Measurements from ENCODE around the gene MCC. TPM values are rescaled to one million over a fixed set of nuclear protein-coding genes. Genes with fewer than 3 reads are reported as not detected.

The MCC gene
- total RNA-seq, 6 donors from 2014 or later: 12.1 to 67.1 (median 21.3) TPM

DNA sequence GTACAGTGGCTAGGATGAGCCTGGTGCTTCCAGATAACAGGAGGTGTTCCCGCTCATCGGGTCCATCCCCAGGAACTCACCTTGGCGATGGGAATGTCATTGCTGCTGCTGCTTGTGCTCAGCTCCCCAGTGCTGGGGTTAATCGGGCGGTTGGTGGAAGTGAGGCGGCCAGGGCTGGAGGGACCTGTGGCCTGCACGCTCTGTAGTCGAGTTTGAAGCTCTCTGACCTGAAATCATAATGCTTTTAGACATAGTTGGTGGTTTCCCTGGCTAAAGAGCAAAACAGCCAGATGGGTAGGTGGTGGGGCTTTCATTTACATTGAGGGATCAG lies 403.2 kb downstream of the MCC start:
- Histone ChIP-seq H3K4me1 (no peaks in the 10 kb centered on the region), H3K27ac (no peak overlapping the region), H3K9me3 (no peaks in the 10 kb centered on the region), H3K27me3 (no peaks in the 10 kb centered on the region), H3K4me3 (no peak overlapping the region), H3K36me3 (peaks cover 0 to 22% (median 2%) of the 10 kb centered on the region in 4 donors)
- 92 to 94% methylated on average over 7 to 8 of the region's 8 CpGs for WGBS, 2 donors
- ATAC-seq (ENCODE audit: low FRiP score in 2 of 2) (no peak), DNase-seq (peak in 1 of 2 donors; percentile 30)
- TF ChIP-seq EP300 (IDR thresholded peaks at IDR 0.05): no peak
- TF ChIP-seq CTCF (IDR thresholded peaks at IDR 0.05): no peak
- no peak for TF ChIP-seq POLR2AphosphoS5 (IDR thresholded peaks at IDR 0.05)
- TF ChIP-seq POLR2A (IDR thresholded peaks at IDR 0.05): no peak

GRCh38 chr5:113084402-113085083 lies 403.7 kb downstream of the MCC start:
- peak in 1 of 2 donors; percentile 16 for ATAC-seq (ENCODE audit: low FRiP score in 2 of 2)
- Histone ChIP-seq H3K27me3 (no peaks in the 10 kb centered on the region), H3K36me3 (peaks cover 0 to 22% (median 2%) of the 10 kb centered on the region in 4 donors), H3K9me3 (no peaks in the 10 kb centered on the region), H3K27ac (no peak overlapping the region), H3K4me1 (no peaks in the 10 kb centered on the region), H3K4me3 (no peak overlapping the region)
- WGBS, 2 donors: 0 to 48% methylated on average over 1 to 3 of the region's 3 CpGs
- TF ChIP-seq CTCF (IDR thresholded peaks at IDR 0.05): no peak
- no peak for TF ChIP-seq EP300 (IDR thresholded peaks at IDR 0.05)
- no peak for TF ChIP-seq POLR2A (IDR thresholded peaks at IDR 0.05)
- no peak for TF ChIP-seq POLR2AphosphoS5 (IDR thresholded peaks at IDR 0.05)
- no peak for DNase-seq

DNA sequence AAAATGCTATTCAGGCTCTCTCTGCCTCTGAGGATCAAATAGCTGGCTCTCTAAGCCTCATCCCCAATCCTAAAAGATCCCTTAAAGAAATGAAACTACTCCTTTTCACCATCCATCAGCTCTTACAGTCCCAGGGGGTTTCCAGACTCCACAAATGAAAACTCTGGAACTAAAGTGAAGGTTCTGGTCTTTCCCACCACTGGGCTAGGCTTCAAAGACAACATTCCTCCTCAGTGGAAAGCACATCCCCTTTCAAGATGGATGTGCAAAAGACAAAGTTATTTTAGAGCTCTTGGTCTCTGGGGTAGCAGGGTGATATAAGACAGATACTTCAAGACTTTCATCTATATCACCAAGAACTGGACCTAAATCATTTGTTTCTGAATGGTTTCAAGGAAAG lies 404.8 kb downstream of the MCC start:
- Histone ChIP-seq H3K4me3 (no peak overlapping the region), H3K27ac (no peak overlapping the region), H3K9me3 (no peaks in the 10 kb centered on the region), H3K4me1 (no peaks in the 10 kb centered on the region), H3K27me3 (no peaks in the 10 kb centered on the region), H3K36me3 (peaks cover 0 to 22% (median 2%) of the 10 kb centered on the region in 4 donors)
- ATAC-seq (ENCODE audit: low FRiP score in 2 of 2): no peak
- no peak for TF ChIP-seq EP300 (IDR thresholded peaks at IDR 0.05)
- TF ChIP-seq POLR2A (IDR thresholded peaks at IDR 0.05): no peak
- no peak for TF ChIP-seq CTCF (IDR thresholded peaks at IDR 0.05)
- no peak for TF ChIP-seq POLR2AphosphoS5 (IDR thresholded peaks at IDR 0.05)
- no peak for DNase-seq

DNA sequence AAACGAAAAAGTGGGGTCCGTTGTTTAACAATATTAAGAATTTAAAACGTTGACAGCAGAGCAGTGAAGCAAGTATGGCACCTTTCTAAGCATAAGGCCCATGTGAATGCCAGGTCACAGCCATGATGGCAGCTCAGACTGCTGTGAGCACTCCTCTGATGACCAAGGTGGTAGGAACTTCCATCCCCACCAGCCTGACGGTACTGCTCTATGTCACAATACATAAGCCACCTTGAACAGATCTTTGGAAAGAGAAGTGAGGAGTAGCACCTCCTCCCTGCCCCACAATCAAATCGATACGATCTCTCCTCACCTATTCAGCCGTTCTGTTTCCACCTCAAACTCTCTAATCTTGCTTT lies 405.7 kb downstream of the MCC start:
- Histone ChIP-seq H3K4me1 (no peaks in the 10 kb centered on the region), H3K27me3 (no peaks in the 10 kb centered on the region), H3K4me3 (no peak overlapping the region), H3K36me3 (peaks cover 0 to 22% (median 2%) of the 10 kb centered on the region in 4 donors), H3K27ac (no peak overlapping the region), H3K9me3 (no peaks in the 10 kb centered on the region)
- ATAC-seq (ENCODE audit: low FRiP score in 2 of 2) (no peak), DNase-seq (no peak)
- WGBS, 2 donors: 91 to 94% methylated on average over 7 of the region's 7 CpGs
- TF ChIP-seq EP300 (IDR thresholded peaks at IDR 0.05) (no peak), CTCF (IDR thresholded peaks at IDR 0.05) (no peak), POLR2AphosphoS5 (IDR thresholded peaks at IDR 0.05) (no peak), POLR2A (IDR thresholded peaks at IDR 0.05) (no peak)

DNA sequence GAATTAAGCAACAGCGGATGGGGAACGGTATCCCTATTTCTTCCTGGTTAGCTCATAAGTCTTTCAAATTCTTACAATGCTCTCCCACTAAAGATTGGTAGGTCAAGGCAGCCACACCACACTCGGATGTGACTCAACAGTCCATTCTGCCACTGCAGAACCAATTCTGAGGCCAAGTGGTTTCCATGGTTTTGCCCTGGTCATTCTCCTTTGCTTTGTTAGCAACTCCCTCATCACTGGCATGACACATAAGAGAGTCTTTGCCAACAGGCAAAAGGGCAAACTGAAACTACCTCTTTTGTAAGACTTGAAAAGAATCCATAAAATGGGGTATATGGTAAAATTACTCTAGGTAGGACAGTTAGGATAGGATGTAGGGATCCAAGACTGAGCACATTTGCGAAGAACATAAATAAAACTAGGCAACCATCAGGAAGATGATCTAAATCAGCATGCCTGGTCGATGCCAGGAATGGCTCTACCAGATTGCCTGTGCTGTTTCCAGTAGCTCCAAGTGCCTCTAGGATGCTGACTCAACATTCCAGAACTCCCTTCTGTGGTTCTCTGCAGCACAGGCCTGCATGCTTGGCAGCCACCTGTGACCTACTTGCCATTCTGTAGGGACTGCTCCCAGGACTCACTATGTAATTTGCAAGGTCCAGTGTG lies 406.2 kb downstream of the MCC start:
- no peaks in the 10 kb centered on the region for H3K4me1 ChIP-seq
- no peaks in the 10 kb centered on the region for H3K27me3 ChIP-seq
- H3K36me3 ChIP-seq: peaks cover 0 to 22% (median 2%) of the 10 kb centered on the region in 4 donors
- no peak for DNase-seq
- TF ChIP-seq POLR2A (IDR thresholded peaks at IDR 0.05) (no peak), POLR2AphosphoS5 (IDR thresholded peaks at IDR 0.05) (no peak), EP300 (IDR thresholded peaks at IDR 0.05) (no peak), CTCF (IDR thresholded peaks at IDR 0.05) (no peak)
- no peak for ATAC-seq (ENCODE audit: low FRiP score in 2 of 2)
- no peak overlapping the region for H3K27ac ChIP-seq
- H3K9me3 ChIP-seq: no peaks in the 10 kb centered on the region
- WGBS, 2 donors: 91 to 97% methylated on average over 5 of the region's 5 CpGs
- no peak overlapping the region for H3K4me3 ChIP-seq

Measured in upper lobe of left lung (tissue), 6 donors.